Measurements from ENCODE around the gene ARID1B.

GRCh38 chr6:156905801-156906200 is 128.6 kb downstream of the ARID1B start:
- TF ChIP-seq, protein P1, sequence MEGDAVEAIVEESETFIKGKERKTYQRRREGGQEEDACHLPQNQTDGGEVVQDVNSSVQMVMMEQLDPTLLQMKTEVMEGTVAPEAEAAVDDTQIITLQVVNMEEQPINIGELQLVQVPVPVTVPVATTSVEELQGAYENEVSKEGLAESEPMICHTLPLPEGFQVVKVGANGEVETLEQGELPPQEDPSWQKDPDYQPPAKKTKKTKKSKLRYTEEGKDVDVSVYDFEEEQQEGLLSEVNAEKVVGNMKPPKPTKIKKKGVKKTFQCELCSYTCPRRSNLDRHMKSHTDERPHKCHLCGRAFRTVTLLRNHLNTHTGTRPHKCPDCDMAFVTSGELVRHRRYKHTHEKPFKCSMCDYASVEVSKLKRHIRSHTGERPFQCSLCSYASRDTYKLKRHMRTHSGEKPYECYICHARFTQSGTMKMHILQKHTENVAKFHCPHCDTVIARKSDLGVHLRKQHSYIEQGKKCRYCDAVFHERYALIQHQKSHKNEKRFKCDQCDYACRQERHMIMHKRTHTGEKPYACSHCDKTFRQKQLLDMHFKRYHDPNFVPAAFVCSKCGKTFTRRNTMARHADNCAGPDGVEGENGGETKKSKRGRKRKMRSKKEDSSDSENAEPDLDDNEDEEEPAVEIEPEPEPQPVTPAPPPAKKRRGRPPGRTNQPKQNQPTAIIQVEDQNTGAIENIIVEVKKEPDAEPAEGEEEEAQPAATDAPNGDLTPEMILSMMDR (conservative IDR thresholded peaks at IDR 0.05): no peak
- TF ChIP-seq EZH2 (IDR thresholded peaks at IDR 0.05; ENCODE audit: low read depth): no peak

All from PC-9 (cell line).